Measurements from ENCODE around the gene ATP8A1.

- TF ChIP-seq ZNF274 (IDR thresholded peaks at IDR 0.05; ENCODE audit: low read depth, low read length) (no peak), SUZ12 (IDR thresholded peaks at IDR 0.05; ENCODE audit: extremely low read depth, insufficient read depth, insufficient read length) (no peak)
Measured at GRCh38 chr4:42632653-42633382, 24.1 kb downstream of the ATP8A1 start.

Measured in NT2/D1 (cell line).